ENCODE results near the gene TSEN54. TPM values are rescaled to one million over a fixed set of nuclear protein-coding genes. Genes with fewer than 3 reads are reported as not detected.

TSEN54 gene
- 10 to 100 TPM; 45.7 to 46.0 TPM for total RNA-seq

DNA sequence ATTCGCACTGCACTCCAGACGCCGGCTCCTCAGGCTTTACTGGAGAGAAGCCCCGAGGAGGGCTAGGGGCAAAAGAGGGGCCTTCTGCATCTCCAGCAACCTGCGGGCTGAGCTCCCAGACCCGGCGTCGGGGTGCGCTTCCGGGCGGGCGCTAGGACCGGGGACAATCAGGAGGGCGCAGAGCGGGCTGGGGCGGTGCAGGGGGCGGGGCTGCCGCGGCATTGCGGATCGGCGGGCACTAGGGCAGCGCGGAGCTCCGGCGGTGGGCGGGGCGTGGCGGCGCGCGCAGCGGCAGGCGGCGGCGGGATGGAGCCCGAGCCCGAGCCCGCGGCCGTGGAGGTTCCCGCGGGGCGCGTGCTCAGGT, at the start of gene TSEN54:
TSS of gene TSEN54 (plus strand) at position 274 of the 364 bp plus-strand sequence. CDS start at position 307, 33 bp downstream.

GRCh38 chr17:75515496-75516254, 653 bp upstream of the TSEN54 start, which contains the start of gene CASKIN2:
TSS of gene CASKIN2 (minus strand) at chr17:75515537. CDS start at chr17:75513804, 1,733 bp downstream.

DNA sequence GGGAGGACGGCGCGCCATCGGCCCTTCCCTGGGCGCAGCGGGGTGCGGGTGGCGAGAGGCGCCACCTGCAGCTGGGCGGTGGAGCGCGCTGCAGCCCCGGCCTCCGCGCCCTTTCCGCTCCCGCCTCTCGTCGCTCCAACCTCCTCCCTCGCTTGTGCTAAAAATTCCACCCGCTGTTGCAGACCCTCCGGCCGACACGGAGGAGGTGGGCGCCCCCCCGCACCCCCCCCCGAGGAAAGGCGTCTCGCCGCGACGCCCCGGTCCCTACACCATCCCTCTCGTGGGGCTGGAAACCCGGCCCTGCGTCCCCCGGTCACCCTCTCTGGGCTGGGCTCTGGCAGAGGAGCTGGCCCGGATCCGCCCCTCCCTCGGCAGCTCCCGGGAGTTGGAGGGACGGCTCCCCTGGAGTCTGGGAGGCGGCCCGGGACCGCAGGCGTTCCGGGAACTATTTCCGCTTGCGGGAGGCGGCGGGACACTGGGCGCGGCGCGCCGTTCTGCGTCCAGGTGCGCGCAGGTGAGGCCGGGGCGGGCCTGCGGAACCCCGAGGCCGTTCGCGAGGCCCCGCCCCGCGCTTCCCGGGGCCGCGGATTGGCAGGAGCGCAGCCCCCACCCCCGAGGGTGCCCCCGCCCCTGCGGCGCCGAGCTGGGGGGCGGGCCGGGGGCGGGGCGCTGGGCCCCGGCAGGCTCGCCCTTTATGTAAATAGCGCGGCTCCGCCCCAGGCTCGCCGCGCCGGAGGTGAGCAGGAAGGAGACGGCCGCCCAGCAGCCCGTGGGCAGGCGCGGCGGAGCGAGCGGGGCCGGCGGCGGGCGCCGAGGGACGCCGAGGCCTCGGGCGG, 8.9 kb downstream of the TSEN54 start, which contains the start of gene LLGL2:
TSS of gene LLGL2 (plus strand) at position 728 of the 836 bp plus-strand sequence. CDS start 17,730 bp downstream, outside the sequence.

Small RNA genes lying within 50 kb of the gene (microRNA-seq; reads per million reads assigned to microRNA genes)
- gene MIR6785 (ENCODE audit: borderline microRNAs expressed, borderline replicate concordance): not detected

Other genes with a start within 250 kb of the TSEN54 start
- gene MIF4GD, start 245.3 kb upstream of the TSEN54 start, total RNA-seq: 10 to 100 TPM; 44.5 to 49.0 TPM
- 10 to 100 TPM; 21.1 to 24.2 TPM for gene SLC25A19, start 227.1 kb upstream of the TSEN54 start, total RNA-seq
- gene GRB2, start 110.8 kb upstream of the TSEN54 start, total RNA-seq: 100 to 1,000 TPM; 109 to 128 TPM
- 10 to 100 TPM; 79.4 to 87.2 TPM for gene TMEM94, start 59.9 kb upstream of the TSEN54 start, total RNA-seq
- 1 to 10 TPM; 1.3 to 1.6 TPM for gene CASKIN2, start 991 bp upstream of the TSEN54 start, total RNA-seq
- gene LLGL2, start 9.2 kb downstream of the TSEN54 start, total RNA-seq: 10 to 100 TPM; 22.2 to 23.4 TPM
- gene MYO15B, start 71.3 kb downstream of the TSEN54 start, total RNA-seq: 10 to 100 TPM; 31.0 to 32.0 TPM
- gene SMIM5, start 116.9 kb downstream of the TSEN54 start, total RNA-seq: under 1 TPM in 1 of 2 experiments, not detected in 1; 0.15 TPM
- gene RECQL5, start 150.6 kb downstream of the TSEN54 start, total RNA-seq: 10 to 100 TPM; 37.6 to 43.7 TPM
- 10 to 100 TPM; 70.5 to 79.5 TPM for gene SAP30BP, start 150.8 kb downstream of the TSEN54 start, total RNA-seq
- 1 to 10 TPM; 1.5 to 1.6 TPM for gene ITGB4, start 204.9 kb downstream of the TSEN54 start, total RNA-seq
- 10 to 100 TPM; 32.4 to 36.0 TPM for gene GALK1, start 248.7 kb downstream of the TSEN54 start, total RNA-seq